SK-N-SH (cell line): Measurements from ENCODE around the gene FLT1. TPM values are rescaled to one million over a fixed set of nuclear protein-coding genes. Genes with fewer than 3 reads are reported as not detected.
A peak's percentile ranks its signal among the peaks of the same experiment; 100 is the strongest.

Experiments
- CTCF ChIA-PET: fragments of 300-600, 350-600 bp; formaldehyde crosslinking; extraction: SDS; loops from one replicate; lab custom pipeline; 2021; lab: Yijun Ruan, JAX
- POLR2A ChIA-PET: fragments of 350-600 bp; sonication (Branson Sonifier 250); formaldehyde crosslinking; extraction: SDS; loops from one replicate; lab custom pipeline; 2020; ENCODE audit warnings: antibody characterized with exemption, inconsistent platforms; lab: Yijun Ruan, JAX
- DNase-seq: peaks from one replicate; pipeline ENCODE4 v3.0.0; 2012
- H2AFZ ChIP-seq: fragments of 200-600 bp; sonication (generic); 2 replicates; pipeline ENCODE4 v1.8.1; 2016; ENCODE audit warnings: antibody characterized with exemption, mild to moderate bottlenecking, low read depth
- H3F3A ChIP-seq: fragments of 200-600 bp; sonication (generic); replicated peaks from 2 replicates; pipeline ENCODE3; 2016; ENCODE audit warnings: antibody characterized with exemption, mild to moderate bottlenecking; ENCODE audit not compliant: insufficient read depth
- H3K27ac ChIP-seq, 2 experiments: fragments of 200-500 bp in 1 of 2; fragments of 200-600 bp in 1 of 2; sonication (Bioruptor generic) in 1 of 2; sonication (generic), shearing (Covaris generic) in 1 of 2; 2 replicates each; pipeline versions ENCODE4 v1.5.1 to v1.6.1; 2014 to 2016; ENCODE audit warnings: low read depth in 2 of 2, inconsistent platforms in 1 of 2, low read length in 1 of 2, mild to moderate bottlenecking in 1 of 2, mixed read lengths in 1 of 2
- H3K27me3 ChIP-seq: fragments of 200-600 bp; sonication (generic), shearing (Covaris generic); 2 replicates; pipeline ENCODE4 v1.6.1; 2016; ENCODE audit warnings: mixed run types; ENCODE audit not compliant: insufficient read depth
- H3K36me3 ChIP-seq, 2 experiments: fragments of 200-500 bp in 1 of 2; fragments of 200-600 bp in 1 of 2; sonication (Bioruptor generic) in 1 of 2; sonication (generic) in 1 of 2; replicated peaks in 1 of 2; 2 replicates each; pipeline versions ENCODE3 to v1.5.1; 2014 to 2016; ENCODE audit warnings: low read length in 1 of 2, mild to moderate bottlenecking in 1 of 2; ENCODE audit not compliant: insufficient read depth in 2 of 2, control insufficient read depth in 1 of 2
- H3K4me1 ChIP-seq, 2 experiments: fragments of 200-500 bp in 1 of 2; fragments of 200-600 bp in 1 of 2; sonication (Bioruptor generic) in 1 of 2; sonication (generic), shearing (Covaris generic) in 1 of 2; 2 replicates each; pipeline versions ENCODE4 v1.5.1 to v1.6.1; 2014 to 2016; ENCODE audit warnings: low read depth in 1 of 2, low read length in 1 of 2, mixed run types in 1 of 2; ENCODE audit not compliant: insufficient read depth in 2 of 2, control insufficient read depth in 1 of 2
- H3K4me2 ChIP-seq: fragments of 200-600 bp; sonication (generic), shearing (Covaris generic); 2 replicates; pipeline ENCODE4 v1.6.1; 2017; ENCODE audit warnings: mixed run types
- H3K4me3 ChIP-seq, 2 experiments: fragments of 200-500 bp in 1 of 2; fragments of 200-600 bp in 1 of 2; sonication (Bioruptor generic) in 1 of 2; sonication (generic), shearing (Covaris generic) in 1 of 2; 2 replicates each; pipeline versions ENCODE4 v1.5.1 to v1.8.1; 2014 to 2016; ENCODE audit warnings: low read depth in 2 of 2, inconsistent platforms in 1 of 2, low read length in 1 of 2, mild to moderate bottlenecking in 1 of 2, mixed read lengths in 1 of 2, moderate library complexity in 1 of 2
- H3K79me2 ChIP-seq: fragments of 200-600 bp; sonication (generic); 2 replicates; pipeline ENCODE4 v1.8.1; 2017; ENCODE audit warnings: mild to moderate bottlenecking; ENCODE audit not compliant: insufficient read depth
- H3K9ac ChIP-seq: fragments of 200-600 bp; sonication (generic); 2 replicates; pipeline ENCODE4 v1.6.1; 2017; ENCODE audit warnings: mixed run types
- H3K9me2 ChIP-seq: fragments of 200-600 bp; sonication (generic); 2 replicates; pipeline ENCODE4 v1.6.1; 2017; ENCODE audit warnings: mixed run types
- H3K9me3 ChIP-seq: fragments of 200-600 bp; sonication (generic); 2 replicates; pipeline ENCODE4 v1.6.1; 2017; ENCODE audit warnings: mixed run types, mild to moderate bottlenecking, moderate library complexity
- H4K20me1 ChIP-seq: fragments of 200-600 bp; sonication (generic); 2 replicates; pipeline ENCODE4 v1.6.1; 2017; ENCODE audit warnings: mild to moderate bottlenecking, mixed run types; ENCODE audit not compliant: insufficient read depth
- CHD2 ChIP-seq: fragments of 150-350 bp; IDR thresholded peaks from 2 replicates; pipeline ENCODE4 v1.6.1; 2018; ENCODE audit warnings: low read length; ENCODE audit not compliant: partially characterized antibody
- ELF1 ChIP-seq: IDR thresholded peaks from 2 replicates; pipeline ENCODE4 v1.4.0; 2012
- FOXJ3 ChIP-seq: sonication (generic); formaldehyde crosslinking; IDR thresholded peaks from 2 replicates; pipeline ENCODE4 v1.5.1; 2020; ENCODE audit warnings: mild to moderate bottlenecking, missing genetic modification reagents
- GABPA ChIP-seq: IDR thresholded peaks from 2 replicates; pipeline ENCODE4 v1.4.0; 2012; ENCODE audit warnings: low read depth, mild to moderate bottlenecking
- GATA2 ChIP-seq: sonication (generic); formaldehyde crosslinking; IDR thresholded peaks from 2 replicates; pipeline ENCODE4 v1.5.0; 2020; ENCODE audit warnings: mild to moderate bottlenecking, missing genetic modification reagents
- JUND ChIP-seq: IDR thresholded peaks from 2 replicates; pipeline ENCODE4 v1.4.0; 2012
- MEF2A ChIP-seq: IDR thresholded peaks from 2 replicates; pipeline ENCODE4 v1.4.0; 2012; ENCODE audit warnings: low read depth, borderline replicate concordance
- MXI1 ChIP-seq: IDR thresholded peaks from 2 replicates; pipeline ENCODE4 v1.6.1; 2012; ENCODE audit warnings: mild to moderate bottlenecking, low read depth, low read length, improper control_type of control experiment
- POLR2AphosphoS5 ChIP-seq: IDR thresholded peaks from 2 replicates; pipeline ENCODE4 v1.6.1; 2012; ENCODE audit warnings: low read depth, low read length
- SIN3A ChIP-seq: IDR thresholded peaks from 2 replicates; pipeline ENCODE4 v1.6.1; 2012; ENCODE audit warnings: low read depth, mild to moderate bottlenecking, low read length, moderate library complexity, borderline replicate concordance
- TAF1 ChIP-seq: IDR thresholded peaks from 2 replicates; pipeline ENCODE4 v1.6.1; 2012; ENCODE audit warnings: low read depth, mild to moderate bottlenecking, low read length, moderate library complexity, borderline replicate concordance
- TEAD4 ChIP-seq: IDR thresholded peaks from 2 replicates; pipeline ENCODE4 v1.4.0; 2012; ENCODE audit warnings: mild to moderate bottlenecking, borderline replicate concordance; ENCODE audit not compliant: insufficient read depth
- WGBS: methylation state at CpG from one replicate; pipeline ENCODE4 v1.1.6; 2017; ENCODE audit warnings: low lambda C conversion rate; 5-methylcytosine and 5-hydroxymethylcytosine counted together
- polyA plus RNA-seq, 3 experiments: library from polyadenylated mRNA; depleted of rRNA; stranded (reverse); fragments of >200 nt; gene quantifications; 2 replicates each; pipeline ENCODE4 v1.2.3, GENCODE V29; 2012
- TF ChIP-seq, protein P1 (sequence below): IDR thresholded peaks from 2 replicates; pipeline ENCODE4 v1.4.0; 2012; ENCODE audit warnings: low read depth, borderline replicate concordance
- TF ChIP-seq, protein P2 (sequence below): IDR thresholded peaks from 2 replicates; pipeline ENCODE4 v1.4.0; 2012; ENCODE audit warnings: low read depth
- TF ChIP-seq, protein P3 (sequence below): IDR thresholded peaks from 2 replicates; pipeline ENCODE4; 2012
- TF ChIP-seq, protein P4 (sequence below): fragments of 150-350 bp; IDR thresholded peaks from 2 replicates; pipeline ENCODE4 v1.6.1; 2017; ENCODE audit warnings: antibody characterized with exemption, low read length, low read depth, borderline replicate concordance
- TF ChIP-seq, protein P5 (sequence below): IDR thresholded peaks from 2 replicates; pipeline ENCODE4 v1.6.1; 2012; ENCODE audit warnings: mild to moderate bottlenecking, low read depth, low read length, moderate library complexity
- TF ChIP-seq, protein P6 (sequence below): fragments of 200-600 bp; sonication (generic); IDR thresholded peaks from 2 replicates; pipeline ENCODE4 v1.6.1; 2017; ENCODE audit warnings: antibody characterized with exemption, mild to moderate bottlenecking, moderate library complexity

FLT1 gene
- polyA plus RNA-seq, 1 of the 3 experiments (the other 2 are of a cell fraction), result 0.20 TPM

DNA sequence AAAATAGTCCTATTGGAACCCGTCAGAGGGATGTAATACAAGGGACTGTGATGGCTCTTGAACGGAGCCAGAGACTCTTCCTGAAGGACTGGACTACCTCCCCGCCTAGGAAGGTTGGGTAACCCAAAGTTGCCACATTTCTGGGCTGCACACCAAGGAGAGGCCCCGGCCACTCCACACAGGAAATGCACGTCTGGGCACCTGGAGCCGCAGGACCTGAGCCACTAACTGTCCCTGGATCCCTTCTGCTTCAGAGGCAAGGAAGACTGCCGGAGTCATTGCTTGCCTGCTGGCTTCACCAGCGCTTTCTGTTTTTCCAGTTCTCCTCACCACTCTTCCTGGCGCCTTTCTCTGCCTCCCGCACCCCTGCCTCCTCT, 1.2 kb upstream of the FLT1 start:
- H3K27ac ChIP-seq, result no peak overlapping the region
- H3K79me2 ChIP-seq, result no peaks in the 10 kb centered on the region
- peaks cover 5% of the 10 kb centered on the region for H3F3A ChIP-seq
- H3K9ac ChIP-seq, result no peak overlapping the region
- no peaks in the 10 kb centered on the region for H4K20me1 ChIP-seq
- DNase-seq, result no peak
- CTCF ChIA-PET, result no interaction called here
- TF ChIP-seq FOXJ3 (CRISPR knock-in tag), result no peak
- no peak for TF ChIP-seq POLR2AphosphoS5
- no peaks in the 10 kb centered on the region for H3K4me1 ChIP-seq
- H3K9me2 ChIP-seq, result no peaks in the 10 kb centered on the region
- POLR2A ChIA-PET, result no interaction called here
- H2AFZ ChIP-seq, result no peak overlapping the region
- H3K4me2 ChIP-seq, result no peak overlapping the region
- H3K4me3 ChIP-seq, result no peak overlapping the region
- no peaks in the 10 kb centered on the region for H3K9me3 ChIP-seq
- peaks cover 65% of the 10 kb centered on the region for H3K27me3 ChIP-seq
- 29% methylated on average over 9 of the region's 10 CpGs for WGBS
- H3K36me3 ChIP-seq, result no peaks in the 10 kb centered on the region

DNA sequence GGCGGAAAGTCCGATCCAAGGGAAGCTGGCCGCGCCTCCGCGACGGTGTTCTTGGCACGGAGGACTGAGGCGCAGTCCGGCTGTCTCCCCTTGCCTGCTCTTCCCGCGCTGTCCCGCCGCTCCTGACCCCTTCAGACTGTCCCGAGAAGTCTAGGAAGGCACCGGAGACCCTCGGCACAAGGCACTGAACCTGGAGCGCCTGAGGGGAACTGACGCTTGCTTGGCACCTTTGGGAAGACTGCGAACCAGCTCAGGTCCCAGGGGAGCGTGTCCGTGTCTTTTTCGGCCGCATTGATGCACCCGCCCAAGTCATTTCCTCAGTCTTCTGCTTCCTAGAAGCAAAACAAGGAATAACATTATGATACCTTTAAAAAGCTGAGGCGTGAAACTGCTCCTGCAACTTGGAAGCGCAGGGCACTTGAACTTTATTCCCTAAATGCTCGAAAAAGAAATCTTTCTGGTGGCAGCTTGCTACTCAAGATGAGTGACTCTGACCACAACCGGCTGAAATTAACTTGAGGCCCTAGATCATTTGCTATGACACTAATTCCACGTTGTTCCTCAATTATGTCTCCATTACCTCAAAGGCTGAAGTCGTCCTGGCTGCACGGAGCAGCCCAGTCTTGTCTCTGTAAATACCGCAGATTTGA, 735 bp upstream of the FLT1 start:
- 12% methylated on average over 25 of the region's 33 CpGs for WGBS
- Histone ChIP-seq H3K9me2 (no peaks in the 10 kb centered on the region), H3K9me3 (no peaks in the 10 kb centered on the region), H3K4me3 (peak overlapping the region in 1 of 2 experiments; percentile 37; a peak in 1 of 4 replicates), H3K4me1 (no peaks in the 10 kb centered on the region), H3K27me3 (peaks cover 69% of the 10 kb centered on the region), H2AFZ (no peak overlapping the region), H3K27ac (no peak overlapping the region), H3F3A (peaks cover 5% of the 10 kb centered on the region), H3K79me2 (no peaks in the 10 kb centered on the region), H3K4me2 (peak overlapping the region; percentile 81; the same call in 1 of the 2 replicates), H3K36me3 (no peaks in the 10 kb centered on the region), H4K20me1 (no peaks in the 10 kb centered on the region), H3K9ac (no peak overlapping the region)
- ChIA-PET POLR2A (no interaction called here), CTCF (no interaction called here)
- DNase-seq, result no peak
- no peak for TF ChIP-seq TAF1
- TF ChIP-seq, protein P1, sequence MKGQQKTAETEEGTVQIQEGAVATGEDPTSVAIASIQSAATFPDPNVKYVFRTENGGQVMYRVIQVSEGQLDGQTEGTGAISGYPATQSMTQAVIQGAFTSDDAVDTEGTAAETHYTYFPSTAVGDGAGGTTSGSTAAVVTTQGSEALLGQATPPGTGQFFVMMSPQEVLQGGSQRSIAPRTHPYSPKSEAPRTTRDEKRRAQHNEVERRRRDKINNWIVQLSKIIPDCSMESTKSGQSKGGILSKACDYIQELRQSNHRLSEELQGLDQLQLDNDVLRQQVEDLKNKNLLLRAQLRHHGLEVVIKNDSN, result no peak
- TF ChIP-seq, protein P2, sequence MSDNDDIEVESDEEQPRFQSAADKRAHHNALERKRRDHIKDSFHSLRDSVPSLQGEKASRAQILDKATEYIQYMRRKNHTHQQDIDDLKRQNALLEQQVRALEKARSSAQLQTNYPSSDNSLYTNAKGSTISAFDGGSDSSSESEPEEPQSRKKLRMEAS, result no peak
- no peak for TF ChIP-seq ELF1
- TF ChIP-seq JUND, result no peak
- TF ChIP-seq, protein P3, sequence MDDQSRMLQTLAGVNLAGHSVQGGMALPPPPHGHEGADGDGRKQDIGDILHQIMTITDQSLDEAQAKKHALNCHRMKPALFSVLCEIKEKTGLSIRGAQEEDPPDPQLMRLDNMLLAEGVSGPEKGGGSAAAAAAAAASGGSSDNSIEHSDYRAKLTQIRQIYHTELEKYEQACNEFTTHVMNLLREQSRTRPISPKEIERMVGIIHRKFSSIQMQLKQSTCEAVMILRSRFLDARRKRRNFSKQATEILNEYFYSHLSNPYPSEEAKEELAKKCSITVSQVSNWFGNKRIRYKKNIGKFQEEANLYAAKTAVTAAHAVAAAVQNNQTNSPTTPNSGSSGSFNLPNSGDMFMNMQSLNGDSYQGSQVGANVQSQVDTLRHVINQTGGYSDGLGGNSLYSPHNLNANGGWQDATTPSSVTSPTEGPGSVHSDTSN, result no peak
- no peak for TF ChIP-seq CHD2
- TF ChIP-seq TEAD4, result no peak
- TF ChIP-seq, protein P4, sequence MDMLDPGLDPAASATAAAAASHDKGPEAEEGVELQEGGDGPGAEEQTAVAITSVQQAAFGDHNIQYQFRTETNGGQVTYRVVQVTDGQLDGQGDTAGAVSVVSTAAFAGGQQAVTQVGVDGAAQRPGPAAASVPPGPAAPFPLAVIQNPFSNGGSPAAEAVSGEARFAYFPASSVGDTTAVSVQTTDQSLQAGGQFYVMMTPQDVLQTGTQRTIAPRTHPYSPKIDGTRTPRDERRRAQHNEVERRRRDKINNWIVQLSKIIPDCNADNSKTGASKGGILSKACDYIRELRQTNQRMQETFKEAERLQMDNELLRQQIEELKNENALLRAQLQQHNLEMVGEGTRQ, result no peak
- TF ChIP-seq SIN3A, result no peak
- TF ChIP-seq MEF2A, result no peak
- TF ChIP-seq, protein P5, sequence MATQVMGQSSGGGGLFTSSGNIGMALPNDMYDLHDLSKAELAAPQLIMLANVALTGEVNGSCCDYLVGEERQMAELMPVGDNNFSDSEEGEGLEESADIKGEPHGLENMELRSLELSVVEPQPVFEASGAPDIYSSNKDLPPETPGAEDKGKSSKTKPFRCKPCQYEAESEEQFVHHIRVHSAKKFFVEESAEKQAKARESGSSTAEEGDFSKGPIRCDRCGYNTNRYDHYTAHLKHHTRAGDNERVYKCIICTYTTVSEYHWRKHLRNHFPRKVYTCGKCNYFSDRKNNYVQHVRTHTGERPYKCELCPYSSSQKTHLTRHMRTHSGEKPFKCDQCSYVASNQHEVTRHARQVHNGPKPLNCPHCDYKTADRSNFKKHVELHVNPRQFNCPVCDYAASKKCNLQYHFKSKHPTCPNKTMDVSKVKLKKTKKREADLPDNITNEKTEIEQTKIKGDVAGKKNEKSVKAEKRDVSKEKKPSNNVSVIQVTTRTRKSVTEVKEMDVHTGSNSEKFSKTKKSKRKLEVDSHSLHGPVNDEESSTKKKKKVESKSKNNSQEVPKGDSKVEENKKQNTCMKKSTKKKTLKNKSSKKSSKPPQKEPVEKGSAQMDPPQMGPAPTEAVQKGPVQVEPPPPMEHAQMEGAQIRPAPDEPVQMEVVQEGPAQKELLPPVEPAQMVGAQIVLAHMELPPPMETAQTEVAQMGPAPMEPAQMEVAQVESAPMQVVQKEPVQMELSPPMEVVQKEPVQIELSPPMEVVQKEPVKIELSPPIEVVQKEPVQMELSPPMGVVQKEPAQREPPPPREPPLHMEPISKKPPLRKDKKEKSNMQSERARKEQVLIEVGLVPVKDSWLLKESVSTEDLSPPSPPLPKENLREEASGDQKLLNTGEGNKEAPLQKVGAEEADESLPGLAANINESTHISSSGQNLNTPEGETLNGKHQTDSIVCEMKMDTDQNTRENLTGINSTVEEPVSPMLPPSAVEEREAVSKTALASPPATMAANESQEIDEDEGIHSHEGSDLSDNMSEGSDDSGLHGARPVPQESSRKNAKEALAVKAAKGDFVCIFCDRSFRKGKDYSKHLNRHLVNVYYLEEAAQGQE, result no peak
- no peak for TF ChIP-seq GATA2 (CRISPR knock-in tag)
- TF ChIP-seq MXI1, result no peak
- TF ChIP-seq, protein P6, sequence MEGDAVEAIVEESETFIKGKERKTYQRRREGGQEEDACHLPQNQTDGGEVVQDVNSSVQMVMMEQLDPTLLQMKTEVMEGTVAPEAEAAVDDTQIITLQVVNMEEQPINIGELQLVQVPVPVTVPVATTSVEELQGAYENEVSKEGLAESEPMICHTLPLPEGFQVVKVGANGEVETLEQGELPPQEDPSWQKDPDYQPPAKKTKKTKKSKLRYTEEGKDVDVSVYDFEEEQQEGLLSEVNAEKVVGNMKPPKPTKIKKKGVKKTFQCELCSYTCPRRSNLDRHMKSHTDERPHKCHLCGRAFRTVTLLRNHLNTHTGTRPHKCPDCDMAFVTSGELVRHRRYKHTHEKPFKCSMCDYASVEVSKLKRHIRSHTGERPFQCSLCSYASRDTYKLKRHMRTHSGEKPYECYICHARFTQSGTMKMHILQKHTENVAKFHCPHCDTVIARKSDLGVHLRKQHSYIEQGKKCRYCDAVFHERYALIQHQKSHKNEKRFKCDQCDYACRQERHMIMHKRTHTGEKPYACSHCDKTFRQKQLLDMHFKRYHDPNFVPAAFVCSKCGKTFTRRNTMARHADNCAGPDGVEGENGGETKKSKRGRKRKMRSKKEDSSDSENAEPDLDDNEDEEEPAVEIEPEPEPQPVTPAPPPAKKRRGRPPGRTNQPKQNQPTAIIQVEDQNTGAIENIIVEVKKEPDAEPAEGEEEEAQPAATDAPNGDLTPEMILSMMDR, result no peak
- TF ChIP-seq GABPA, result no peak
- TF ChIP-seq FOXJ3 (CRISPR knock-in tag), result no peak
